HG03064 (cell line): ENCODE data around the gene IL1RAPL1.

Source experiments
- ATAC-seq: cut with Tn5 transposase; IDR thresholded peaks from one replicate; pipeline ENCODE4 v1.9.1; 2021; ENCODE audit warnings: low read depth; ENCODE audit not compliant: unreplicated experiment

The IL1RAPL1 gene

GRCh38 chrX:28586981-28587551 is at the start of gene IL1RAPL1:
Gene IL1RAPL1 (plus strand): TSS chrX:28587446.
- ATAC-seq = no peak

- ATAC-seq = no peak
Measured at GRCh38 chrX:28542791-28543190, 44.5 kb upstream of the IL1RAPL1 start.

GRCh38 chrX:28549838-28550237 is 37.4 kb upstream of the IL1RAPL1 start:
- no peak for ATAC-seq

- no peak for ATAC-seq
Measured at GRCh38 chrX:28550331-28550872, 36.8 kb upstream of the IL1RAPL1 start.

- ATAC-seq = no peak
Measured at GRCh38 chrX:28552322-28552721, 34.9 kb upstream of the IL1RAPL1 start.

GRCh38 chrX:28552882-28553829 is 34.1 kb upstream of the IL1RAPL1 start:
- ATAC-seq = no peak

GRCh38 chrX:28576117-28576516 is 11.1 kb upstream of the IL1RAPL1 start:
- ATAC-seq = no peak

- no peak for ATAC-seq
Measured at GRCh38 chrX:28581522-28581921, 5.7 kb upstream of the IL1RAPL1 start.

- ATAC-seq = no peak
Measured at GRCh38 chrX:28582511-28582910, 4.7 kb upstream of the IL1RAPL1 start.

GRCh38 chrX:28584025-28584424 is 3.2 kb upstream of the IL1RAPL1 start:
- no peak for ATAC-seq

GRCh38 chrX:28585767-28586166 is 1.5 kb upstream of the IL1RAPL1 start:
- no peak for ATAC-seq

- no peak for ATAC-seq
Measured at GRCh38 chrX:28586286-28586685, 960 bp upstream of the IL1RAPL1 start.

- ATAC-seq = no peak
Measured at GRCh38 chrX:28589046-28589445, 1.8 kb downstream of the IL1RAPL1 start.

GRCh38 chrX:28590396-28590795 is 3.1 kb downstream of the IL1RAPL1 start:
- ATAC-seq = no peak

GRCh38 chrX:28591542-28591941 is 4.3 kb downstream of the IL1RAPL1 start:
- no peak for ATAC-seq

GRCh38 chrX:28595346-28595745 is 8.1 kb downstream of the IL1RAPL1 start:
- ATAC-seq = no peak

GRCh38 chrX:28599957-28600356 is 12.7 kb downstream of the IL1RAPL1 start:
- ATAC-seq = no peak

GRCh38 chrX:28609003-28609402 is 21.8 kb downstream of the IL1RAPL1 start:
- no peak for ATAC-seq

- no peak for ATAC-seq
Measured at GRCh38 chrX:28609917-28610613, 22.8 kb downstream of the IL1RAPL1 start.

GRCh38 chrX:28610746-28611145 is 23.5 kb downstream of the IL1RAPL1 start:
- ATAC-seq = no peak

- ATAC-seq = no peak
Measured at GRCh38 chrX:28613558-28613957, 26.3 kb downstream of the IL1RAPL1 start.
